Gastrocnemius medialis (tissue), 4 donors: ENCODE measurements around the gene TDRD7. TPM values are rescaled to one million over a fixed set of nuclear protein-coding genes. Genes with fewer than 3 reads are reported as not detected.
A peak's percentile ranks its signal among the peaks of the same experiment; 100 is the strongest.

Experiments used
- ATAC-seq, 2 donors: fragments of 150-250 bp; one replicate each; pipeline ENCODE4 v1.9.1; 2016
- DNase-seq, 2 donors: peaks; one replicate each; pipeline ENCODE4 v3.0.0-alpha.2; 2019
- H3K27ac ChIP-seq, 4 donors: fragments of 200-600 bp; sonication (generic); 1 replicate in 1 of 4; 2 replicates in 3 of 4; pipeline ENCODE4 v1.5.1; 2016 to 2018; ENCODE audit warnings: mild to moderate bottlenecking in 2 of 4, moderate library complexity in 1 of 4
- H3K27me3 ChIP-seq, 3 donors: fragments of 200-600 bp; sonication (generic) in 2 of 3; 1 replicate in 1 of 3; 2 replicates in 2 of 3; pipeline versions ENCODE4 v1.5.1 to v1.6.0; 2016 to 2019; ENCODE audit warnings: mild to moderate bottlenecking in 1 of 3, moderate library complexity in 1 of 3
- H3K36me3 ChIP-seq, 2 donors: fragments of 200-600 bp; sonication (generic) in 1 of 2; one replicate each; pipeline ENCODE4 v1.5.1; 2017 to 2018
- H3K4me1 ChIP-seq, 2 donors: fragments of 200-600 bp; sonication (generic) in 1 of 2; one replicate each; pipeline ENCODE4 v1.5.1; 2016 to 2017; ENCODE audit warnings: mild to moderate bottlenecking in 2 of 2
- H3K4me3 ChIP-seq, 4 donors: fragments of 200-600 bp; sonication (generic) in 3 of 4; 1 replicate in 1 of 4; 2 replicates in 3 of 4; pipeline ENCODE4 v1.5.1; 2016 to 2019; ENCODE audit warnings: mild to moderate bottlenecking in 2 of 4
- H3K9me3 ChIP-seq, 3 donors: fragments of 200-600 bp; sonication (generic) in 2 of 3; 1 replicate in 1 of 3; 2 replicates in 2 of 3; pipeline ENCODE4 v1.5.1; 2016 to 2019
- POLR2A ChIP-seq, 2 donors: fragments of 450-650 bp; IDR thresholded peaks; one replicate each; pipeline ENCODE4 v1.6.1; 2017; ENCODE audit warnings: antibody characterized with exemption in 2 of 2, mild to moderate bottlenecking in 2 of 2, moderate library complexity in 2 of 2
- in situ Hi-C, 4 donors: fragments of 200-750 bp; cut with MboI; loops; one replicate each; pipeline versions ENCODE4 v1.15.0 to v1.8.0; 2017; ENCODE audit warnings: low sequenced_read_pairs in 4 of 4
- intact Hi-C: fragments of 100-400 bp; cut with DNase I; formaldehyde crosslinking; loops from one replicate; pipeline ENCODE4 v1.15.1; 2023; ENCODE audit warnings: low total_unique reads
- total RNA-seq, 4 donors: library from RNA; depleted of rRNA; stranded (reverse); fragments of >200 nt; gene quantifications; one replicate each; pipeline versions ENCODE4 v1.1.0 to v1.2.3, GENCODE V29; 2016
- TF ChIP-seq, protein P1 (sequence below), 5 experiments: fragments of 450-650 bp in 3 of 5; fragments of 200-600 bp in 2 of 5; sonication (generic) in 2 of 5; IDR thresholded peaks in 4 of 5; conservative IDR thresholded peaks in 1 of 5; 1 replicate in 4 of 5; 2 replicates in 1 of 5; pipeline ENCODE4 v1.5.1; 2016 to 2019; ENCODE audit warnings: antibody characterized with exemption in 5 of 5, mild to moderate bottlenecking in 3 of 5, moderate library complexity in 3 of 5

TDRD7 gene
- total RNA-seq, 4 donors from 2014 or later, result 2.9 to 5.7 (median 3.5) TPM

DNA sequence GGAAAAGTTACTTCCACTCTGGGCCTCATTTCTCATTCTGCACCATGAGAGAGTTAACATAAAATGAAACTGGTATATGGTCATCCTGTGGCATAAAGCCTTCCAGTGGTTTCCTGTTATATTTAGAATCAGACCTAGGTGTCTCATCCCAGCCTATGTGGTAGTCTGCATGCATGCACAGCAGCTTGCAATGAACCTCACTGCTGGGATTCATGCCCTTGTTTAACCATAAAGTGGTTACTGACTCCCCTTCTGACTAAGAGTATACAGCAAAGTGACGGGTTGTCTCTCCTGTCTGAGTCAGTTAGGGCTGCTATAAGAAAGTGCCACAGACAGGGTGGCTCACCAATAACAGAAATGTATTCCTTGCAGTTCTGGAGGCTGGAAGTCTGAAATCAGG is 14.7 kb upstream of the TDRD7 start:
- Histone ChIP-seq H3K4me1 (no peaks in the 10 kb centered on the region), H3K4me3 (no peak overlapping the region), H3K36me3 (no peaks in the 10 kb centered on the region), H3K27me3 (no peaks in the 10 kb centered on the region), H3K9me3 (no peaks in the 10 kb centered on the region), H3K27ac (no peak overlapping the region)
- DNase-seq (no peak), ATAC-seq (no peak)
- TF ChIP-seq, protein P1, sequence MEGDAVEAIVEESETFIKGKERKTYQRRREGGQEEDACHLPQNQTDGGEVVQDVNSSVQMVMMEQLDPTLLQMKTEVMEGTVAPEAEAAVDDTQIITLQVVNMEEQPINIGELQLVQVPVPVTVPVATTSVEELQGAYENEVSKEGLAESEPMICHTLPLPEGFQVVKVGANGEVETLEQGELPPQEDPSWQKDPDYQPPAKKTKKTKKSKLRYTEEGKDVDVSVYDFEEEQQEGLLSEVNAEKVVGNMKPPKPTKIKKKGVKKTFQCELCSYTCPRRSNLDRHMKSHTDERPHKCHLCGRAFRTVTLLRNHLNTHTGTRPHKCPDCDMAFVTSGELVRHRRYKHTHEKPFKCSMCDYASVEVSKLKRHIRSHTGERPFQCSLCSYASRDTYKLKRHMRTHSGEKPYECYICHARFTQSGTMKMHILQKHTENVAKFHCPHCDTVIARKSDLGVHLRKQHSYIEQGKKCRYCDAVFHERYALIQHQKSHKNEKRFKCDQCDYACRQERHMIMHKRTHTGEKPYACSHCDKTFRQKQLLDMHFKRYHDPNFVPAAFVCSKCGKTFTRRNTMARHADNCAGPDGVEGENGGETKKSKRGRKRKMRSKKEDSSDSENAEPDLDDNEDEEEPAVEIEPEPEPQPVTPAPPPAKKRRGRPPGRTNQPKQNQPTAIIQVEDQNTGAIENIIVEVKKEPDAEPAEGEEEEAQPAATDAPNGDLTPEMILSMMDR (IDR thresholded peaks at IDR 0.05 in 4 of 5, conservative IDR thresholded peaks at IDR 0.05 in 1 of 5), result no peak
- no peak for TF ChIP-seq POLR2A (IDR thresholded peaks at IDR 0.05)
- in situ Hi-C loops (loop anchor here in 2 of 4 donors (10.0 to 25.0 kb wide), 2 partner anchors 532 to 535 kb away; partner anchors contain the start of gene ZNF782 (in 1 of the 2)), intact Hi-C loops (loop anchor here (5.0 kb wide), 1 partner anchor 540 kb away; no protein-coding TSS in a partner anchor)

DNA sequence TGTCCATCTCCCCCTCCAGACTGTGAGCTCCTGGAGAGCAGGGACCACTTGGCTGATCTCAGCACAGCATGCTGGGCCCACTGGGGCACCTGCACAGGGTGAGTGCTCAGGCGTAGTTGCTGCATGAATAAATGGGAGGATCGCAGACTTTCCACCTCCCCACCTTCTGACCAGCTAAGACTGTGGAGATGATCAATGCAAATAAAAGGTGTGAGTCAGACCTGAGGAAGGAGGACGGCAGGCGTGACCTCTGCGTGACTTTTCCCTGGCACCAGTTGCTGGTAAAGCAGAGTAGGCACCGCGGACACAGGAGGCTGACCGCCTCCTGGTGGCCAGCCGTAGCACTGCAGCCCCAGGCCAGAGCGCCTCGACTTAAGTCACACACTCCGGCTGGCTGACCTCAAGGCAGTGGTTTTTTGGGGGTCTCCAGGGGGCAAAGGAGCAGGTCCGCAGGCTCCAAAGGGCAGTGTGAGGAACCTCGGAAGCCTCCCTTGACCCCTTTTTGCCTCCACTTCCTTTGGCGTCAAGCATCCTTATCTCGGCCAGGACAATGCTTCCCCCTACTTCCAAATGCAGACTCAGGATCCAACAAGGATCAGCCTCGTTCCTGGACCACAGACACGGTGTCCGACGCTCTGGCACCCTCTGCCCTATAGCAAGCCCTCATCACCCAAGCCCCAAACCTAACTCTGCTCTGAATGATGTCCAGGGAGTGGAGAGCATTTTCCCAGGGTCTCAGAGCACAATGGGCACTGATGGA is 12.7 kb upstream of the TDRD7 start:
- Histone ChIP-seq H3K4me3 (no peak overlapping the region), H3K27me3 (peaks cover 0 to 5% (median 0%) of the 10 kb centered on the region in 3 donors), H3K4me1 (no peaks in the 10 kb centered on the region), H3K27ac (no peak overlapping the region), H3K36me3 (no peaks in the 10 kb centered on the region), H3K9me3 (peaks cover 0 to 4% (median 3%) of the 10 kb centered on the region in 3 donors)
- TF ChIP-seq, protein P1 (IDR thresholded peaks at IDR 0.05 in 4 of 5, conservative IDR thresholded peaks at IDR 0.05 in 1 of 5), result peak; percentile 32 to 75 (median 61)
- no peak for TF ChIP-seq POLR2A (IDR thresholded peaks at IDR 0.05)
- no peak for ATAC-seq
- in situ Hi-C loops, result loop anchor here in 2 of 4 donors (10.0 to 25.0 kb wide), 2 partner anchors 534 to 537 kb away; partner anchors contain the start of gene ZNF782 (in 1 of the 2)
- intact Hi-C loops, result loop anchor here (5.0 kb wide), 1 partner anchor 542 kb away; no protein-coding TSS in a partner anchor
- peak in 1 of 2 donors; percentile 30 for DNase-seq

DNA sequence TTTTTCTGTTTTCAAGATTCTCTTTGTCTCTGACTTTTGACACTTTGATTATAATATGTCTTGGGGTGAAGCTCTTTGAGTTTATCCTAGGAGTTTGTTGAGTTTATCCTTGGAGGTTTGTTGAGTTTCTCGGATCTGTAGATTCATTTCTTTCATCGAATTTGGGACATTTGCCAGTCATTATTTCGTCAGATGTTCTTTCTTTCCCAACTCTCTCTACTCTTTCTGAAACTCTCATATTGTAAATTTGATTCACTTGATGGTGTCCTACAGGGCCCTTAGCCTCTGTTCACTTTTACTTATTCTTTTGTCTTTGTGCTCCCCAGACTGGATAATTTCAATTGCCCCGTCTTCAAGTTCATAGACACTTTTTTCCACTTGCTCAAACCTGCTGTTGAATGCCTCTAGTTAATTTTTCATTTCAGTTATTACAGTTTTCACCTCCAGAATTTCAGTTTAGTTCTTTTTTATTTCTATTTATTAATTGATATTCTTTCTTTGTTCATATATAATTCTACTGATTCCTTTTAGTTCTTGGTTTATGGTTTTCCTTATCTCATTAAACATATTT is 8.1 kb upstream of the TDRD7 start:
- Histone ChIP-seq H3K4me3 (no peak overlapping the region), H3K27ac (no peak overlapping the region), H3K4me1 (no peaks in the 10 kb centered on the region), H3K9me3 (peaks cover 0 to 7% (median 3%) of the 10 kb centered on the region in 3 donors), H3K36me3 (no peaks in the 10 kb centered on the region), H3K27me3 (peaks cover 0 to 5% (median 0%) of the 10 kb centered on the region in 3 donors)
- intact Hi-C loops (no loop called here), in situ Hi-C loops (loop anchor here in 2 of 4 donors (25.0 kb wide), 1 partner anchor 542 kb away; the partner anchor contains the start of gene ZNF782 (in 2 of the 2))
- ATAC-seq (no peak), DNase-seq (no peak)
- TF ChIP-seq, protein P1 (IDR thresholded peaks at IDR 0.05 in 4 of 5, conservative IDR thresholded peaks at IDR 0.05 in 1 of 5), result no peak
- no peak for TF ChIP-seq POLR2A (IDR thresholded peaks at IDR 0.05)

DNA sequence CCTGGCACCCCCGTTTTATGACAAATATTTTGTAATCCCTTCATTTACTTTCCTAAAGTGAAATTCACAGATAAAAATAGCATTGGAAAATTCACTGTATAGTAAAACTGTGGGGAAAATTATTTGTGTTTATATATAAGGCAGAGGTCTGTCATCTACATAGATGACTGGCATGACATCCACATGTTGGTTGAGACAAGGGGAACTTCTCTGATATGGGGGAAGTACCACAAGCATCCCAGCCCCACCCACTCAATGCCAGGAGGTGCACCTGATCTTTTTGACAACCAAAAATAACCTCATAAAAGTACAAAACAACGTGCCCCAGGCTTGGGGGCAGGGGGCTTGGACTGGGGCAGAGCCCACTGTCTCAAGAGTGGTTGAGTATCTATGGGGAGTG is 6.3 kb upstream of the TDRD7 start:
- Histone ChIP-seq H3K27me3 (peaks cover 0 to 5% (median 0%) of the 10 kb centered on the region in 3 donors), H3K4me1 (no peaks in the 10 kb centered on the region), H3K36me3 (no peaks in the 10 kb centered on the region), H3K4me3 (no peak overlapping the region), H3K27ac (no peak overlapping the region), H3K9me3 (peaks cover 0 to 7% (median 3%) of the 10 kb centered on the region in 3 donors)
- ATAC-seq (no peak), DNase-seq (no peak)
- in situ Hi-C loops (loop anchor here in 2 of 4 donors (25.0 kb wide), 1 partner anchor 543 kb away; the partner anchor contains the start of gene ZNF782 (in 2 of the 2)), intact Hi-C loops (no loop called here)
- no peak for TF ChIP-seq POLR2A (IDR thresholded peaks at IDR 0.05)
